ENCODE data around the gene CASQ1.

CASQ1 gene

GRCh38 chr1:160186729-160187128 lies 3.6 kb upstream of the CASQ1 start:
- no peak overlapping the region for H3K4me3 ChIP-seq (ENCODE audit: low read depth, low read length)
- no peak overlapping the region for H2AFZ ChIP-seq
- no peaks in the 10 kb centered on the region for H3K27me3 ChIP-seq (ENCODE audit: control insufficient read depth, insufficient read depth, low read length)
- no peak overlapping the region for H3K27ac ChIP-seq
- no peak overlapping the region for H3K4me2 ChIP-seq (ENCODE audit: low read length)
- H3K79me2 ChIP-seq: no peaks in the 10 kb centered on the region
- H3K4me1 ChIP-seq: no peaks in the 10 kb centered on the region
- no peak overlapping the region for H3K9ac ChIP-seq
- H3K36me3 ChIP-seq (ENCODE audit: control insufficient read depth, insufficient read depth, low read length): no peaks in the 10 kb centered on the region
- H3K9me3 ChIP-seq (ENCODE audit: control insufficient read depth, low read length): no peaks in the 10 kb centered on the region
- TF ChIP-seq, protein P1, sequence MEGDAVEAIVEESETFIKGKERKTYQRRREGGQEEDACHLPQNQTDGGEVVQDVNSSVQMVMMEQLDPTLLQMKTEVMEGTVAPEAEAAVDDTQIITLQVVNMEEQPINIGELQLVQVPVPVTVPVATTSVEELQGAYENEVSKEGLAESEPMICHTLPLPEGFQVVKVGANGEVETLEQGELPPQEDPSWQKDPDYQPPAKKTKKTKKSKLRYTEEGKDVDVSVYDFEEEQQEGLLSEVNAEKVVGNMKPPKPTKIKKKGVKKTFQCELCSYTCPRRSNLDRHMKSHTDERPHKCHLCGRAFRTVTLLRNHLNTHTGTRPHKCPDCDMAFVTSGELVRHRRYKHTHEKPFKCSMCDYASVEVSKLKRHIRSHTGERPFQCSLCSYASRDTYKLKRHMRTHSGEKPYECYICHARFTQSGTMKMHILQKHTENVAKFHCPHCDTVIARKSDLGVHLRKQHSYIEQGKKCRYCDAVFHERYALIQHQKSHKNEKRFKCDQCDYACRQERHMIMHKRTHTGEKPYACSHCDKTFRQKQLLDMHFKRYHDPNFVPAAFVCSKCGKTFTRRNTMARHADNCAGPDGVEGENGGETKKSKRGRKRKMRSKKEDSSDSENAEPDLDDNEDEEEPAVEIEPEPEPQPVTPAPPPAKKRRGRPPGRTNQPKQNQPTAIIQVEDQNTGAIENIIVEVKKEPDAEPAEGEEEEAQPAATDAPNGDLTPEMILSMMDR (IDR thresholded peaks at IDR 0.05): no peak

DNA sequence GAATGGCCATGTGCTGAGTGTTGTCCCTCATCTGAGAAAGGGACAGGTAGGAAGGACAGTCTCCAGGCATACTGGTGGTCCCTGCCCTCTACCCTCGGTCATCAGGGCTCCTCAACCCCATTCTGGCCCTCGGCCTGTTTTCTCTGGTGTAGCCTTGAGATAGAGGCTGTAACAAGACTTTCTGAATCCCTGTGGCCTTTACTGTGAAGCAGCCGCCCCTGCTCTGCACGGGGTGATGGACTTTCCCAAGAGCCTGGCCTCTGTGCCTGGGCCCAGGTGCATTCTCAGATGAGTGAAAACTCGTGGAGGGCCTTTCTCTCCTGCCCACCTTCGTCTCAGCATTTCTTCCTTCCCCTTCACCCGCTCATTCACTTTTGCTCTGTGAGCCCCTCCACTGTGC lies 3.0 kb upstream of the CASQ1 start:
- no peak overlapping the region for H3K9ac ChIP-seq
- no peak overlapping the region for H3K27ac ChIP-seq
- no peak overlapping the region for H3K4me2 ChIP-seq (ENCODE audit: low read length)
- no peaks in the 10 kb centered on the region for H3K79me2 ChIP-seq
- H3K4me1 ChIP-seq: no peaks in the 10 kb centered on the region
- TF ChIP-seq, protein P1 (IDR thresholded peaks at IDR 0.05): no peak
- H3K27me3 ChIP-seq (ENCODE audit: control insufficient read depth, insufficient read depth, low read length): no peaks in the 10 kb centered on the region
- H3K4me3 ChIP-seq (ENCODE audit: low read depth, low read length): no peak overlapping the region
- H3K9me3 ChIP-seq (ENCODE audit: control insufficient read depth, low read length): no peaks in the 10 kb centered on the region
- H3K36me3 ChIP-seq (ENCODE audit: control insufficient read depth, insufficient read depth, low read length): no peaks in the 10 kb centered on the region
- no peak overlapping the region for H2AFZ ChIP-seq

DNA sequence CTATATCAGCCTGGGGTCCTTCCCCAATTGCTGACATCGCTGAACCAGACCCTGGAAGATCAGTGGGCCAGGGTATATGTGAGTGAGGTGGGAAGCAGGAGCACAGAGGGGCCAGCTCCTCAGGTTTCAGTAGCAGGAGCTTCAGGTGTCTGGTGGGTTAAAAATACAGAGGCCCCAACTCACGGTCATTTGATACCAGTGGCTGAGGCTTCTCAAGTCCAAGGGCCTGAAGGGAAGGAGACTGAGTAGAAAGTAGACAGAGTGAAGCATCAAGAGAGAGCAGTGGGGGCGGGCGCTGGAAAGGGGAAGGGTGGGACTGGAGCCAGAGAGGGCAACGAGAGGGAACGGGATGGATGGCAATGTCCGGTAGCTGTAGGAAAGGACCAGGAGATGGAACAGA lies 2.0 kb upstream of the CASQ1 start:
- Histone ChIP-seq H3K79me2 (no peaks in the 10 kb centered on the region), H3K4me3 (ENCODE audit: low read depth, low read length) (no peak overlapping the region), H3K9me3 (ENCODE audit: control insufficient read depth, low read length) (no peaks in the 10 kb centered on the region), H3K4me2 (ENCODE audit: low read length) (no peak overlapping the region), H3K9ac (no peak overlapping the region), H3K27me3 (ENCODE audit: control insufficient read depth, insufficient read depth, low read length) (no peaks in the 10 kb centered on the region), H3K36me3 (ENCODE audit: control insufficient read depth, insufficient read depth, low read length) (no peaks in the 10 kb centered on the region), H2AFZ (no peak overlapping the region), H3K27ac (no peak overlapping the region), H3K4me1 (peaks cover 3% of the 10 kb centered on the region)
- TF ChIP-seq, protein P1 (IDR thresholded peaks at IDR 0.05): no peak

- Histone ChIP-seq H3K4me1 (peaks cover 4% of the 10 kb centered on the region), H2AFZ (no peak overlapping the region), H3K27ac (no peak overlapping the region), H3K9me3 (ENCODE audit: control insufficient read depth, low read length) (no peaks in the 10 kb centered on the region), H3K4me2 (ENCODE audit: low read length) (no peak overlapping the region), H3K79me2 (no peaks in the 10 kb centered on the region), H3K4me3 (ENCODE audit: low read depth, low read length) (no peak overlapping the region), H3K36me3 (ENCODE audit: control insufficient read depth, insufficient read depth, low read length) (no peaks in the 10 kb centered on the region), H3K9ac (no peak overlapping the region), H3K27me3 (ENCODE audit: control insufficient read depth, insufficient read depth, low read length) (no peaks in the 10 kb centered on the region)
- TF ChIP-seq, protein P1 (IDR thresholded peaks at IDR 0.05): no peak
These were observed 1.4 kb downstream of the CASQ1 start for GRCh38 chr1:160191756-160192155.

GRCh38 chr1:160192234-160192633 lies 1.9 kb downstream of the CASQ1 start:
- no peak overlapping the region for H2AFZ ChIP-seq
- H3K4me2 ChIP-seq (ENCODE audit: low read length): no peak overlapping the region
- no peaks in the 10 kb centered on the region for H3K36me3 ChIP-seq (ENCODE audit: control insufficient read depth, insufficient read depth, low read length)
- TF ChIP-seq, protein P1 (IDR thresholded peaks at IDR 0.05): no peak
- no peak overlapping the region for H3K27ac ChIP-seq
- H3K9me3 ChIP-seq (ENCODE audit: control insufficient read depth, low read length): no peaks in the 10 kb centered on the region
- peaks cover 4% of the 10 kb centered on the region for H3K4me1 ChIP-seq
- no peaks in the 10 kb centered on the region for H3K79me2 ChIP-seq
- H3K9ac ChIP-seq: no peak overlapping the region
- no peaks in the 10 kb centered on the region for H3K27me3 ChIP-seq (ENCODE audit: control insufficient read depth, insufficient read depth, low read length)
- no peak overlapping the region for H3K4me3 ChIP-seq (ENCODE audit: low read depth, low read length)
